HG02938 (cell line): ENCODE measurements around the gene OR5H14.
"Not testable (repeated sequence)": the region's sequence is repeated elsewhere in the genome, so short reads cannot be mapped to it uniquely, and the experiment has no call there.

Experiments used
- ATAC-seq: cut with Tn5 transposase; IDR thresholded peaks from one replicate; pipeline ENCODE4 v1.9.1; 2021; ENCODE audit warnings: mild to moderate bottlenecking, moderate library complexity; ENCODE audit not compliant: unreplicated experiment

OR5H14 gene

GRCh38 chr3:98196293-98196692 lies 49.0 kb downstream of the OR5H14 start:
- not testable (repeated sequence) for ATAC-seq

- no peak for ATAC-seq
Observed at GRCh38 chr3:98199020-98199419, 51.7 kb downstream of the OR5H14 start.
